Sigmoid colon (tissue), 7 donors: ENCODE measurements around the gene FNIP2. TPM values are rescaled to one million over a fixed set of nuclear protein-coding genes. Genes with fewer than 3 reads are reported as not detected.

Experiments
- DNase-seq: peaks from one replicate; pipeline ENCODE4 v3.0.0-alpha.2; 2019
- H3K27ac ChIP-seq, 4 donors: fragments of 200-600 bp; sonication (generic); one replicate each; pipeline ENCODE4 v1.5.1; 2016 to 2019; ENCODE audit warnings: mild to moderate bottlenecking in 1 of 4
- H3K27me3 ChIP-seq, 3 donors: fragments of 200-600 bp; sonication (generic); one replicate each; pipeline ENCODE4 v1.5.1; 2019; ENCODE audit warnings: mild to moderate bottlenecking in 1 of 3
- H3K36me3 ChIP-seq, 4 donors: fragments of 200-600 bp; sonication (generic); one replicate each; pipeline ENCODE4 v1.5.1; 2016 to 2019
- H3K4me1 ChIP-seq, 4 donors: fragments of 200-600 bp; sonication (generic); one replicate each; pipeline ENCODE4 v1.5.1; 2017 to 2019
- H3K4me3 ChIP-seq, 4 donors: fragments of 200-600 bp; sonication (generic); one replicate each; pipeline ENCODE4 v1.5.1; 2017 to 2019; ENCODE audit warnings: mild to moderate bottlenecking in 2 of 4, moderate library complexity in 1 of 4
- H3K9me3 ChIP-seq, 4 donors: fragments of 200-600 bp in 3 of 4; sonication (generic) in 3 of 4; one replicate each; pipeline versions ENCODE4 v1.5.1 to v1.6.1; 2013 to 2019
- EP300 ChIP-seq, 4 donors: sonication (generic); formaldehyde crosslinking; IDR thresholded peaks; one replicate each; pipeline ENCODE4 v1.6.1; 2017; ENCODE audit warnings: antibody characterized with exemption in 4 of 4
- POLR2A ChIP-seq, 2 donors: fragments of 450-650 bp; IDR thresholded peaks; one replicate each; pipeline ENCODE4 v1.6.1; 2016; ENCODE audit warnings: antibody characterized with exemption in 2 of 2, mild to moderate bottlenecking in 2 of 2, moderate library complexity in 2 of 2
- POLR2AphosphoS5 ChIP-seq, 4 donors: sonication (generic); formaldehyde crosslinking; IDR thresholded peaks; one replicate each; pipeline ENCODE4 v1.6.1; 2017; ENCODE audit warnings: antibody characterized with exemption in 4 of 4
- WGBS, 2 donors: extraction: QIAGEN DNeasy Blood & Tissue Kit; methylation state at CpG; one replicate each; pipeline ENCODE4 v1.1.7; 2013; 5-methylcytosine and 5-hydroxymethylcytosine counted together
- intact Hi-C: fragments of 100-400 bp; cut with DNase I; formaldehyde crosslinking; loops from one replicate; pipeline ENCODE4 v1.15.1; 2023
- polyA plus RNA-seq, 3 donors: library from polyadenylated mRNA; stranded (reverse); fragments of 200-250 nt; gene quantifications; one replicate each; pipeline ENCODE4 v1.2.3, GENCODE V29; 2013
- total RNA-seq, 4 donors: library from RNA; depleted of rRNA; stranded (reverse); fragments of >200 nt; gene quantifications; one replicate each; pipeline ENCODE4 v1.1.0, GENCODE V29; 2016
- TF ChIP-seq, protein P1 (sequence below), 4 experiments: fragments of 450-650 bp in 3 of 4; fragments of 200-600 bp in 1 of 4; IDR thresholded peaks; one replicate each; pipeline ENCODE4 v1.5.1; 2016 to 2019; ENCODE audit warnings: antibody characterized with exemption in 4 of 4, mild to moderate bottlenecking in 3 of 4, moderate library complexity in 2 of 4
- donor health status: healthy with polysubstance abuse.
- donor health status: Bipolar disorder and iron deficiency.
- donor health status: healthy.

The FNIP2 gene
- total and polyA plus RNA-seq, 7 donors = 14.4 to 38.9 (median 35.2) TPM

DNA sequence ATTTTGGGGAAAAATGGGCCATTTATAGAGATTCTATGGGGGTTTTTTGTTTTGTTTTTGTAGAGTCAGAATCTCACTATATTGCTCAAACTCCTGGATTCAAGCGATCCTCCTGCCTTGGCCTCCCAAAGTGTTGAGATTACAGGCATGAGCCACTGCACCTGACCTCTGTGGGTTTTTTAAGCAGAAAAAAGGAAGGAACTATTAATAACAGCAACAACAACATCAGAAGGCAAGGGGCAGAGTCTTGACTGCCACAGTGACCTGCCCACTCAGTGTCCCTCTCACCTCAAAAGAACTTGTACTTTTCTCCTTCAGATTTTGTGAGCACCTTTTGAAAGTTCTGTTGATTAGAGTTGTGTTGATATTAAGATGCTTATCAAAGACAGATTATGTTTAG is 48.1 kb downstream of the FNIP2 start:
- 75 to 96% methylated on average over 1 of the region's 1 CpG for WGBS, 2 donors
- H3K4me1 ChIP-seq = peaks cover 0 to 55% (median 46%) of the 10 kb centered on the region in 4 donors
- intact Hi-C loops = no loop called here

DNA sequence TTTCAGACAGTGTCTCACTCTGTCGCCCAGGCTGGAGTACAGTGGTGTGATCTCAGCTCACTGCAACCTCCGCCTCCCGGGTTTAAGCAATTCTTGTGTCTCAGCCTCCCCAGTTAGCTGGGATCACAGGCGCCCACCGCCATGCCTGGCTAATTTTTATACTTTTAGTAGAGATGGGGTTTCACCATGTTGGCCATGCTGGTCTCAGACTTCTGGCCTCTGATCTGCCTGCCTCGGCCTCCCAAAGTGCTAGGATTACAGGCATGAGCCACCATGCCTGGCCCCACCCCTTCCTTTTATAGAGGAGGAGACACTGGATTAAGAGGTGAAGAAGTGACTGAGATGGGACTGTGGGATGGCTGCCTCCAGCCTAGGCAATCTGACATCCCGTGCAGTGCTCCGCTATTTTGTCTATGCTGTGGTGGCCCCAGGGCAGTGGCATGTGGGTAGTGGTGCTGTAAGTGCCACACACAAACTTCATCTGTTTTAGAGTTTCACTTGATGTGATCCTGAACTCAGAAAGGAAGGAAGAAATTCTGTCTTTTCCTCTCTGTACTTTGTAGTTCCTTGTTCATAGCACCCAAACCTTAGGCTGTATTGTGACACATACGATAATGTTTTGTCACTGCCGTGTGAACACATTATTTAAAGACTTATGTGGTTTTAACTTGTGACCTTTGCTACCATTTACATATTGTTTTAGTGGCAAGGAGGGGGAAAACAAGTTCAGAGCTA is 48.9 kb downstream of the FNIP2 start:
- no peaks in the 10 kb centered on the region for H3K9me3 ChIP-seq
- H3K4me1 ChIP-seq = peaks cover 0 to 50% (median 43%) of the 10 kb centered on the region in 4 donors
- WGBS, 2 donors = 68 to 76% methylated on average over 10 of the region's 10 CpGs
- peak overlapping the region in 2 of 4 donors; percentile 13 to 40 for H3K27ac ChIP-seq
- DNase-seq = no peak
- intact Hi-C loops = no loop called here
- TF ChIP-seq, protein P1, sequence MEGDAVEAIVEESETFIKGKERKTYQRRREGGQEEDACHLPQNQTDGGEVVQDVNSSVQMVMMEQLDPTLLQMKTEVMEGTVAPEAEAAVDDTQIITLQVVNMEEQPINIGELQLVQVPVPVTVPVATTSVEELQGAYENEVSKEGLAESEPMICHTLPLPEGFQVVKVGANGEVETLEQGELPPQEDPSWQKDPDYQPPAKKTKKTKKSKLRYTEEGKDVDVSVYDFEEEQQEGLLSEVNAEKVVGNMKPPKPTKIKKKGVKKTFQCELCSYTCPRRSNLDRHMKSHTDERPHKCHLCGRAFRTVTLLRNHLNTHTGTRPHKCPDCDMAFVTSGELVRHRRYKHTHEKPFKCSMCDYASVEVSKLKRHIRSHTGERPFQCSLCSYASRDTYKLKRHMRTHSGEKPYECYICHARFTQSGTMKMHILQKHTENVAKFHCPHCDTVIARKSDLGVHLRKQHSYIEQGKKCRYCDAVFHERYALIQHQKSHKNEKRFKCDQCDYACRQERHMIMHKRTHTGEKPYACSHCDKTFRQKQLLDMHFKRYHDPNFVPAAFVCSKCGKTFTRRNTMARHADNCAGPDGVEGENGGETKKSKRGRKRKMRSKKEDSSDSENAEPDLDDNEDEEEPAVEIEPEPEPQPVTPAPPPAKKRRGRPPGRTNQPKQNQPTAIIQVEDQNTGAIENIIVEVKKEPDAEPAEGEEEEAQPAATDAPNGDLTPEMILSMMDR (IDR thresholded peaks at IDR 0.05) = no peak
- TF ChIP-seq POLR2A (IDR thresholded peaks at IDR 0.05) = no peak
- TF ChIP-seq POLR2AphosphoS5 (IDR thresholded peaks at IDR 0.05) = peak in 1 of 4 donors; percentile 26
- no peak overlapping the region for H3K4me3 ChIP-seq
- H3K36me3 ChIP-seq = no peaks in the 10 kb centered on the region
- H3K27me3 ChIP-seq = no peaks in the 10 kb centered on the region

More for the DNA sequence above, 48.1 kb downstream of the FNIP2 start:
- Histone ChIP-seq H3K4me3 (no peak overlapping the region), H3K27ac (no peak overlapping the region), H3K36me3 (no peaks in the 10 kb centered on the region), H3K27me3 (no peaks in the 10 kb centered on the region), H3K9me3 (no peaks in the 10 kb centered on the region)
- no peak for DNase-seq
- no peak for TF ChIP-seq POLR2A (IDR thresholded peaks at IDR 0.05)
- TF ChIP-seq EP300 (IDR thresholded peaks at IDR 0.05) = no peak
- TF ChIP-seq, protein P1 (IDR thresholded peaks at IDR 0.05) = no peak
- no peak for TF ChIP-seq POLR2AphosphoS5 (IDR thresholded peaks at IDR 0.05)

DNA sequence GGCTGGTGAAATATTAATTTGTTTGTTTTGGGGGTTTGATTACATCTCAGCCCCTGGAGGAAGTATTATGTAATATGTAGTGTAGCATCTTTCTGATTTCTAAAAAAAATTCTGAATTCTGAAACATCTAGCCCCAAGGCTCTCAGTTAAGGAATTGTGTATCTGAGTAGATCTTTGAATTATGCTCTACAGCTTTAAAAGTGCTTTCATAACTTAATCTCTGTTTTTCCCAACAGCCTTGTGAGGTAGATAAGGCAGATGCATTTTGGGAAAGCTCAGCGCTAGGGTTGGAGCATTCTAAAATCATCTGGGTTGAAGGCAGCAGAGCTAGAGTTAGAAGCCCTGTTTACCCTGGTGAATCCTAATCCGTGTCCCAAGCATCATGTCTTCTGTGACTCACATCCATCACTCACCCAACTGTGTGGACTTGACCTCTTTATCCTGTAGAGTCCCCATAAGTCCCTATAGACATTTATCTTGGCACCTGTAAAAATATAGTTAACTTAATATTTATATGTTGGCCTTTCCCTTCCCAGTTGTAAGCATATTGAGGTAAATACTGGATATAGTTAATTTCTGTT is 49.8 kb downstream of the FNIP2 start:
- WGBS, 2 donors = 70 to 87% methylated on average over 2 of the region's 2 CpGs
- H3K27me3 ChIP-seq = no peaks in the 10 kb centered on the region
- H3K4me3 ChIP-seq = no peak overlapping the region
- DNase-seq = no peak
- peak overlapping the region in 1 of 4 donors; percentile 26 for H3K27ac ChIP-seq
- peaks cover 0 to 58% (median 48%) of the 10 kb centered on the region in 4 donors for H3K4me1 ChIP-seq
- no peaks in the 10 kb centered on the region for H3K36me3 ChIP-seq
- TF ChIP-seq, protein P1 (IDR thresholded peaks at IDR 0.05) = no peak
- TF ChIP-seq POLR2AphosphoS5 (IDR thresholded peaks at IDR 0.05) = no peak
- intact Hi-C loops = no loop called here
- H3K9me3 ChIP-seq = no peaks in the 10 kb centered on the region

DNA sequence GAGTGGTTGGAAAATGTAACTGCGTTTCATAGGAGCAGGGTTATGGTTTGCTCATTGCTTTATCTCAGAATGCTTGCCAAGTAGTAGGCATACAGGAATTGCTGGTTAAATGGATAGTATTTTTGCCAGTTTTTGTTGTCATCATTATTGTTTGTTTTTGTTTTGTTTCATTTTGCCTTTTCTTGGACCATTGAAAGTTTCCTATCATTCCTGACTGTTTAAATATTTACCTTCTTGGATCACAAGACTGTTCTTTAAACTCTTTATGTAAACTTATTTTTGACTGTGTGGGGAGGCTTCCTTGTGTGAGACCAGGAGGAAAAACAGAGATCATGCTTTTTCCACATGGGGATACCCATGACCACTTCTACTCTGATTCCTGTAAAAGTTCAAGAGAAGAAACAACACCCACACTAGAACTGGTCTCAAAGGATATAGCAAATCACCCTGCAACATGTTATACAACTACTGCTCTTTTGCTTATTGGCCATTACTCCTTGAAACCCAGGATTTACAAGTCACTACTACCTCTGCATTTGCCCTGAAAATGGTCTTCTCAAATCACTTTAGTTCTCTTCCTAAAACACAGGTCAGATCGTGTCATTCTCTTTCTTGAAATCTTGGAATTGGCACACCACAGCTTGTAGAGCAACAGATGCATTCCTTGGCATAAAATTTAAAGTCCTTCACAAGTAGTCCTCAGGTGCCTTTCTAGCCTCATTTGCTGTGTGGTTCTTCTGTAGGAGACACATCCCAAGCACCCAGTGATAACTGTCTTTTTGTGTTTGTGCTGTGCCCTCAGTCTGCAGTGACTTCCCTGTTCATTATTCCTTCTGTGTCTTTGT is 51.3 kb downstream of the FNIP2 start:
- intact Hi-C loops = no loop called here
- peak overlapping the region in 2 of 4 donors; percentile 40 to 48 for H3K27ac ChIP-seq
- no peak for DNase-seq
- no peak overlapping the region for H3K4me3 ChIP-seq
- no peaks in the 10 kb centered on the region for H3K9me3 ChIP-seq
- peaks cover 0 to 58% (median 50%) of the 10 kb centered on the region in 4 donors for H3K4me1 ChIP-seq
- TF ChIP-seq POLR2A (IDR thresholded peaks at IDR 0.05) (no peak), EP300 (IDR thresholded peaks at IDR 0.05) (no peak), POLR2AphosphoS5 (IDR thresholded peaks at IDR 0.05) (no peak)
- TF ChIP-seq, protein P1 (IDR thresholded peaks at IDR 0.05) = no peak
- H3K27me3 ChIP-seq = no peaks in the 10 kb centered on the region
- H3K36me3 ChIP-seq = no peaks in the 10 kb centered on the region
- WGBS, 2 donors = 15 to 59% methylated on average over 2 of the region's 2 CpGs
